ENCODE data around the gene B3GAT2. TPM values are rescaled to one million over a fixed set of nuclear protein-coding genes. Genes with fewer than 3 reads are reported as not detected.

Gene B3GAT2
- total and polyA plus RNA-seq, 2 experiments from 2014 or later, result 0.34 TPM; not detected in 1

- Histone ChIP-seq H3K4me1 (ENCODE audit: insufficient read depth) (no peaks in the 10 kb centered on the region), H4K20me1 (ENCODE audit: insufficient read depth) (no peaks in the 10 kb centered on the region), H3F3A (ENCODE audit: insufficient read depth) (no peaks in the 10 kb centered on the region), H3K4me2 (ENCODE audit: unreplicated experiment) (no peak overlapping the region), H3K9me3 (ENCODE audit: low read depth) (no peaks in the 10 kb centered on the region), H3K9ac (no peak overlapping the region), H3K27ac (no peak overlapping the region), H3K4me3 (no peak overlapping the region), H3K27me3 (replicated peaks; ENCODE audit: insufficient read depth) (no peaks in the 10 kb centered on the region), H3K36me3 (ENCODE audit: low read depth) (no peaks in the 10 kb centered on the region), H2AFZ (no peak overlapping the region), H3K79me2 (ENCODE audit: insufficient read depth) (no peaks in the 10 kb centered on the region), H3K9me2 (ENCODE audit: insufficient read depth) (no peaks in the 10 kb centered on the region)
- in situ Hi-C loops (cut with MboI), result no loop called here
- TF ChIP-seq EZH2phosphoT487 (IDR thresholded peaks at IDR 0.05; ENCODE audit: insufficient read depth, low read depth), result no peak
- no peak for TF ChIP-seq EZH2 (IDR thresholded peaks at IDR 0.05; ENCODE audit: insufficient read depth, poor library complexity, severe bottlenecking)
- DNase-seq, result peak; percentile 53
- WGBS, 2 experiments (ENCODE audit: low coverage in 1 of 2, low lambda C conversion rate in 2 of 2, missing lambda C conversion rate in 2 of 2), result 37 to 46% methylated on average over 3 of the region's 3 CpGs
These were observed 16.7 kb upstream of the B3GAT2 start for GRCh38 chr6:70973604-70974003.

- no peak for DNase-seq
- Histone ChIP-seq H3K36me3 (ENCODE audit: low read depth) (no peaks in the 10 kb centered on the region), H2AFZ (no peak overlapping the region), H3K9ac (no peak overlapping the region), H3K27ac (no peak overlapping the region), H4K20me1 (ENCODE audit: insufficient read depth) (no peaks in the 10 kb centered on the region), H3F3A (ENCODE audit: insufficient read depth) (no peaks in the 10 kb centered on the region), H3K4me1 (ENCODE audit: insufficient read depth) (no peaks in the 10 kb centered on the region), H3K27me3 (replicated peaks; ENCODE audit: insufficient read depth) (no peaks in the 10 kb centered on the region), H3K9me2 (ENCODE audit: insufficient read depth) (no peaks in the 10 kb centered on the region), H3K4me3 (no peak overlapping the region), H3K4me2 (ENCODE audit: unreplicated experiment) (no peak overlapping the region), H3K79me2 (ENCODE audit: insufficient read depth) (no peaks in the 10 kb centered on the region), H3K9me3 (ENCODE audit: low read depth) (no peaks in the 10 kb centered on the region)
- WGBS, 2 experiments (ENCODE audit: low coverage in 1 of 2, low lambda C conversion rate in 2 of 2, missing lambda C conversion rate in 2 of 2), result 40 to 44% methylated on average over 3 of the region's 3 CpGs
- in situ Hi-C loops (cut with MboI), result no loop called here
- TF ChIP-seq EZH2phosphoT487 (IDR thresholded peaks at IDR 0.05; ENCODE audit: insufficient read depth, low read depth), result no peak
- TF ChIP-seq EZH2 (IDR thresholded peaks at IDR 0.05; ENCODE audit: insufficient read depth, poor library complexity, severe bottlenecking), result no peak
These were observed 10.2 kb upstream of the B3GAT2 start for GRCh38 chr6:70967049-70967448.

GRCh38 chr6:70957284-70957617, 391 bp upstream of the B3GAT2 start:
- H3F3A ChIP-seq (ENCODE audit: insufficient read depth), result no peaks in the 10 kb centered on the region
- H3K36me3 ChIP-seq (ENCODE audit: low read depth), result no peaks in the 10 kb centered on the region
- H3K79me2 ChIP-seq (ENCODE audit: insufficient read depth), result no peaks in the 10 kb centered on the region
- no peaks in the 10 kb centered on the region for H3K4me1 ChIP-seq (ENCODE audit: insufficient read depth)
- peak overlapping the region; percentile 78 for H2AFZ ChIP-seq
- no peak for DNase-seq
- no peak overlapping the region for H3K27ac ChIP-seq
- in situ Hi-C loops (cut with MboI), result no loop called here
- H3K27me3 ChIP-seq (replicated peaks; ENCODE audit: insufficient read depth), result peaks cover 55% of the 10 kb centered on the region
- H4K20me1 ChIP-seq (ENCODE audit: insufficient read depth), result no peaks in the 10 kb centered on the region
- H3K4me3 ChIP-seq, result peak overlapping the region; percentile 65
- no peak overlapping the region for H3K9ac ChIP-seq
- H3K9me3 ChIP-seq (ENCODE audit: low read depth), result no peaks in the 10 kb centered on the region
- H3K4me2 ChIP-seq (ENCODE audit: unreplicated experiment), result peak overlapping the region; percentile 81
- H3K9me2 ChIP-seq (ENCODE audit: insufficient read depth), result no peaks in the 10 kb centered on the region
- WGBS, 2 experiments (ENCODE audit: low coverage in 1 of 2, low lambda C conversion rate in 2 of 2, missing lambda C conversion rate in 2 of 2), result 10 to 11% methylated on average over 18 to 19 of the region's 19 CpGs
- no peak for TF ChIP-seq EZH2 (IDR thresholded peaks at IDR 0.05; ENCODE audit: insufficient read depth, poor library complexity, severe bottlenecking)
- 0 out of 2 replicates have a peak, but pooled peaks have one; percentile 21 for TF ChIP-seq EZH2phosphoT487 (IDR thresholded peaks at IDR 0.05; ENCODE audit: insufficient read depth, low read depth)

- Histone ChIP-seq H3K36me3 (ENCODE audit: low read depth) (no peaks in the 10 kb centered on the region), H3K27ac (no peak overlapping the region), H3F3A (ENCODE audit: insufficient read depth) (no peaks in the 10 kb centered on the region), H3K4me2 (ENCODE audit: unreplicated experiment) (peak overlapping the region; percentile 81), H2AFZ (peak overlapping the region; percentile 78), H3K4me3 (peak overlapping the region; percentile 65), H4K20me1 (ENCODE audit: insufficient read depth) (no peaks in the 10 kb centered on the region), H3K27me3 (replicated peaks; ENCODE audit: insufficient read depth) (peaks cover 65% of the 10 kb centered on the region), H3K9ac (no peak overlapping the region), H3K9me3 (ENCODE audit: low read depth) (no peaks in the 10 kb centered on the region), H3K79me2 (ENCODE audit: insufficient read depth) (no peaks in the 10 kb centered on the region), H3K4me1 (ENCODE audit: insufficient read depth) (no peaks in the 10 kb centered on the region), H3K9me2 (ENCODE audit: insufficient read depth) (no peaks in the 10 kb centered on the region)
- in situ Hi-C loops (cut with MboI), result no loop called here
- TF ChIP-seq EZH2phosphoT487 (IDR thresholded peaks at IDR 0.05; ENCODE audit: insufficient read depth, low read depth) (no peak), EZH2 (IDR thresholded peaks at IDR 0.05; ENCODE audit: insufficient read depth, poor library complexity, severe bottlenecking) (peak; percentile 33)
- 2 to 3% methylated on average over 26 to 27 of the region's 27 CpGs for WGBS, 2 experiments (ENCODE audit: low coverage in 1 of 2, low lambda C conversion rate in 2 of 2, missing lambda C conversion rate in 2 of 2)
- DNase-seq, result no peak
These were observed 739 bp downstream of the B3GAT2 start for GRCh38 chr6:70956191-70956450.

All from GM23248 (cell line).